ENCODE data around the gene HOXA7.

Gene HOXA7

GRCh38 chr7:27169658-27170425 lies 13.4 kb upstream of the HOXA7 start:
- peak; percentile 82 for DNase-seq

- DNase-seq, result peak; percentile 73
Observed at GRCh38 chr7:27168265-27168947, 11.9 kb upstream of the HOXA7 start.

- DNase-seq, result no peak
Observed at GRCh38 chr7:27167916-27168264, 11.4 kb upstream of the HOXA7 start.

DNA sequence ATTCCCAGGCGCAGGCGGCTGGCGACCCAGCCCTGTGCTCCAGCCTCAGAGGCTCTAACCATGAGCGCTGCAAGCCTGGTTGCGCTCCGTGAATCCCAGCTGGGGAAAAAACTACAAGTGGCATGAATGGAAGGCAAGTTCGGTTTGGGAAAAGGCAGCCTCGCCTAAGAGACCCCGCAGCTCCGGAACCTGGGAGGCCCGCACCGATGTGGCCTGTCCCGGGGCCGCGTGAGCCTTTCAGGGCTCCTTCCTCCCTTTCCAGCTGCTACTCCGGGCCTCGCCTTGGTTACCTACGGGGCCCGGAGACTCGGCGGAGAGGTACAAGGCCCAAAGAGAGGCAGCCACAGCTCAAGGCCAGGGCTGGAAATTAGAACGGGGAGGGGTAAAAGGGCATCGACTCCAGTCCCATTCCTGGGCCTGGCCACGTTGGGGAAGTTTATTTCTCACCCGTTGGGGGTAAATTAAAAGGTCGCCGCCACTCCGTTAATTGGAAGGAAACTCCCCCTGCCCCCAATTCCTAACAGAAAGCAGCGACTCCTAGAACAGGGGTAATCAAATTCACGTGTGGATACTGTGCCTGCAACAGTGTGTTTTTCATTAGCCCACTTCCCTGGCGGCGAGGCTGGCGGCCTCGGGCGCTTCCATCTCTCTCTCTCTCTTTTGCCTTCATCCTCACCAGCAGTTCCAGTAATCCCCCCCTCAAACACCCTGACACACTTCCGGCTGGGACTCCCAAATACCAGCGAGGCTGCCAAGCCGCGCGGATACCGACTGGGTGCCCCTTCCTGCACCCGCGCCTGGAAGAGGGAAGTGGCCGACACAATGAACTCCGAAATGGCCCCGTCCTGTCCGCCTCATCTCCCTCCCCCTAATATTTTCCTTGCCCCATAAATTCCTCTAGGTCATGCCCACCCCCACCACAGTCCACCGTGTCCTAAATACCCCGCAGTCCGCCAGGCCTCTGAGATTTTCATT lies 10.3 kb upstream of the HOXA7 start:
- DNase-seq, result no peak

DNA sequence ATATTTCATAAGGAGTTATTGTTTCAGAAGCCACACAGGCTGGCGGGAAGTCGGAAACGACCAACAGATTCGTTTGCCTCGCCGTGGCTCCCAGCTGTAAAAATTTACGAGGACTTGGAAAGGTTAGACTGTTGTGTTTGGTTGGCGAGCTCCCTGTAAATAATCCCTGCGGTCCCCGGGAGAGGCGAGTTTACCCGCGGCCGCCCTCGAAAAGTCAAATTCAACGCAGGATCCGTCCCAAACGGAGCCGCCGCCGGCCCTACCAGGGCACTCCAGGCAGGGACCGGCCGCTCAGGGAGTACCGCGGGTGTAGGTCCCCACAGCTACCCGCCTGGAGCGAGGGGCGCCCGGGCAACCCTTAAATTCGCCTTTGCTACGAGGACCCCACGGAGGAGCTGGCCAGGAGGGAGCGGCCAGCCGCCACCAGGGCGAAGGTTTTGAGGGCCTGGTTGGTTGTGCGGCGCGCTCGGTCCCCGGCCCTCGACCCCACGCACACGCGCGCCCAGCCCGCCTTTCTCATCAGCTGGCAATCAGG lies 9.6 kb upstream of the HOXA7 start:
- DNase-seq, result peak; percentile 48

DNA sequence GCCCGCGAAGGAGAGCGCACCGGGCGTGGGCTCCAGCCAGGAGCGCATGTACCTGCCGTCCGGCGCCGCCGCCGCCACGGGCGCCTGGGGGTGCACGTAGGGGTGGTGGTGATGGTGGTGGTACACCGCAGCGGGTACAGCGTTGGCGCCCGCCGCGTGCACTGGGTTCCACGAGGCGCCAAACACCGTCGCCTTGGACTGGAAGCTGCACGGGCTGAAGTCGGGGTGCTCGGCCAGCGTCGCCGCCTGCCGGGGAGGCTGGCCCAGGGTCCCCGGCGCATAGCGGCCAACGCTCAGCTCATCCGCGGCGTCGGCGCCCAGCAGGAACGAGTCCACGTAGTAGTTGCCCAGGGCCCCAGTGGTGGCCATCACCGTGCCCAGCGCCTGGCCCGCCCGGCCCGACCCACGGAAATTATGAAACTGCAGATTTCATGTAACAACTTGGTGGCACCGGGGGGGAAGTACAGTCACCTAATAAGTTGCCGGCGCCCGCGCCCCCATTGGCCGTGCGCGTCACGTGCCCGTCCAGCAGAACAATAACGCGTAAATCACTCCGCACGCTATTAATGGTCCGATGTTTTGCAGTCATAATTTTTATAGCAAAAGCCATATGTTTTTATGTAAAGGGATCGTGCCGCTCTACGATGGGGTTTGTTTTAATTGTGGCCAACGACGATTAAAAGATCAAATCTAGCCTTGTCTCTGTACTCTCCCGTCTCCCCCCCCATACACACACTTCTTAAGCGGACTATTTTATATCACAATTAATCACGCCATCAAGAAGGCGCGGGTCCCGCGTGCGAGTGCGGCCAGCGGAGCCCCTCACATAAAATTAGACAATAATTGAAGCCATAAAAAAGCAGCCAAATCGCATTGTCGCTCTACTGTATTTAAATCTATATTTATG lies 8.9 kb upstream of the HOXA7 start, which contains the start of gene HOXA9:
Gene HOXA9, minus strand, starts transcription at position 449 of the 907 bp plus-strand sequence. Its CDS starts 80 bp downstream, at position 369.
- peak; percentile 61 for DNase-seq

GRCh38 chr7:27164367-27165088 lies 8.1 kb upstream of the HOXA7 start:
- DNase-seq, result no peak

GRCh38 chr7:27164045-27164366 lies 7.5 kb upstream of the HOXA7 start:
- no peak for DNase-seq

- DNase-seq, result no peak
Observed at GRCh38 chr7:27163288-27164044, 7.0 kb upstream of the HOXA7 start.

DNA sequence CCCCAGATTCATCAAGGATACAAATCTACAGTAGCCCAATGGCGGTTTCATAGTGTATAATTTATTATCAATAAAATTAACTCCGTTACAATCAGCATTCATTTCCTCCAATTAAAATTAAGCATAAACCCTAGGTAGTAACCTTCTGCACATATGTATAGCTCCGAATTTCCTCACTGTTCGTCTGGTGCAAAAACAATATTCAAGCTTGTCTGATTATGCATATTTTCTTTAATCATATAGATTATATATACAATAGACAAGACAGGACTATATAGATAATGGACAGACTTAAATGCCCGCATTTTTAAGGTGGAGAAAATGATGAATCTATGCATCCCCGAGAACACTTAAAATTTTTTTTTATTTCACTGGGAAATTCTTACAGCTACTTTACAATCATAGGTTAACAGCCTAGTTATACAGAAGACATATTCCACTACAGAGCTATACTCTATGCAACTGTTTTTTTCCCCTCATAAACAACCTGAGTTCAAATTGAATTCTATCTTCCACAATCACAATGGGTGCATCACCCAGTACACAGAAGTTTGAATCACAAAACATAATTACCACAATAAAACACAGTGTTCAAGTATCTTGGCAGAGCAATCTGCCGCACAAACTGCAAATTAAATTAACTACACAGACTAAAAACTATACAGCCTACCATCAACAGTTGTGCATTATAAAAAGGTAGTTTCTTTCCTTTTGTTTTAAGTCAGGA lies 6.2 kb upstream of the HOXA7 start:
- no peak for DNase-seq

GRCh38 chr7:27161721-27162560 lies 5.5 kb upstream of the HOXA7 start:
- no peak for DNase-seq

- DNase-seq, result no peak
Observed at GRCh38 chr7:27161214-27161720, 4.8 kb upstream of the HOXA7 start.

DNA sequence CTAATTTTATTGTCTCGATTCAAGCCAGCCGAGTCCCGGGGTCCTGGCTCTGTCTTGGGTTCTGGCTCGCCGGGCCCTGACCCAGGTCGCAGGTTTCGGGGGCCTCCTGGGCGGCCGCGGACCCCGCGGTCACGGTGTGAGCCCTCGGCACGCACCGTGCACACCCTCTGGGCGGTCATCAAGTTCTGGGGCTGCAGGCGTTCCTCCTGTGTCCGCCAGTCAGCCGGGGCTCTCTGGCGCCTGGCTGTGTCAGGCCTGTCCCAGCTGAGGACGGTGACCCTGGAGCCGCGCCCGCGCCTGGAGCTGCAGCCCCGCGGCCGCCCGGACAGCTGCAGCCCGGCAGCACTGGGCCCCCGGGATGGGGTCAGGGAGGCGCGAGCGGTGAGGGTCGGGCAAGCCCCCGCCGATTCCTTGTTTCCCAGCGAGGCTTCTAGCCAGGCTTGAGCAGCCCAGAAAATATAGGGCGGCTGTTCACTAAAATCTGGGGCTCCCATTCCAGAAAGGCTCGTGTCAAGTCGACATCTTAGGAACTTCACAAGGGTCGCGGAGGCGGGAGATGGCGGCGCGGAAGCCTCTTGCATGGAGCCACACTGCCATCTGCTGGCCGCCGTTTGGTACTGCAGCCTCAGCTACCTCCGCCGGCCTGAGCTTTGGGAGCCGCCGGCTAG lies 4.2 kb upstream of the HOXA7 start:
- DNase-seq, result peak; percentile 82

GRCh38 chr7:27160145-27160545 lies 3.7 kb upstream of the HOXA7 start:
- DNase-seq, result peak; percentile 59

GRCh38 chr7:27159266-27160144 lies 3.0 kb upstream of the HOXA7 start:
- no peak for DNase-seq

GRCh38 chr7:27158436-27159265 lies 2.2 kb upstream of the HOXA7 start:
- DNase-seq, result no peak
